Esophagus squamous epithelium (tissue), 5 donors: ENCODE results near the gene MIA. TPM values are rescaled to one million over a fixed set of nuclear protein-coding genes. Genes with fewer than 3 reads are reported as not detected.
"Not testable (repeated sequence)": the region's sequence is repeated elsewhere in the genome, so short reads cannot be mapped to it uniquely, and the experiment has no call there.

ENCODE experiments used
- DNase-seq: peaks from one replicate; lab custom pipeline; 2025; lab: John Stamatoyannopoulos, UW
- H3K27ac ChIP-seq, 4 donors: fragments of 200-600 bp; sonication (generic); one replicate each; pipeline ENCODE4 v1.5.1; 2016 to 2019; ENCODE audit warnings: mild to moderate bottlenecking in 1 of 4
- H3K27me3 ChIP-seq, 4 donors: fragments of 200-600 bp; sonication (generic); 1 replicate in 3 of 4; 2 replicates in 1 of 4; pipeline versions ENCODE4 v1.5.1 to v1.6.0; 2017 to 2021; ENCODE audit warnings: antibody characterized with exemption in 1 of 4
- H3K36me3 ChIP-seq, 3 donors: fragments of 200-600 bp; sonication (generic); one replicate each; pipeline ENCODE4 v1.5.1; 2016 to 2019
- H3K4me1 ChIP-seq, 3 donors: fragments of 200-600 bp; sonication (generic); one replicate each; pipeline ENCODE4 v1.5.1; 2017 to 2019
- H3K4me3 ChIP-seq, 4 donors: fragments of 200-600 bp; sonication (generic); 1 replicate in 3 of 4; 2 replicates in 1 of 4; pipeline ENCODE4 v1.5.1; 2016 to 2019; ENCODE audit warnings: mild to moderate bottlenecking in 2 of 4, moderate library complexity in 1 of 4
- H3K9me3 ChIP-seq, 3 donors: fragments of 200-600 bp; sonication (generic); one replicate each; pipeline ENCODE4 v1.5.1; 2016 to 2019
- POLR2A ChIP-seq, 4 donors: fragments of 450-650 bp; IDR thresholded peaks; one replicate each; pipeline ENCODE4 v1.6.1; 2017; ENCODE audit warnings: antibody characterized with exemption in 4 of 4, mild to moderate bottlenecking in 4 of 4, moderate library complexity in 3 of 4
- WGBS, 2 donors: methylation state at CpG; one replicate each; pipeline ENCODE4 v1.1.5; 2018; 5-methylcytosine and 5-hydroxymethylcytosine counted together
- intact Hi-C: fragments of 100-400 bp; cut with DNase I; formaldehyde crosslinking; loops from one replicate; pipeline ENCODE4 v1.15.0; 2022
- total RNA-seq, 4 donors: library from RNA; depleted of rRNA; stranded (reverse); fragments of >200 nt; gene quantifications; one replicate each; pipeline ENCODE4 v1.1.0, GENCODE V29; 2016
- TF ChIP-seq, protein P1 (sequence below), 6 experiments: fragments of 450-650 bp in 4 of 6; fragments of 200-600 bp in 2 of 6; sonication (generic) in 2 of 6; IDR thresholded peaks; one replicate each; pipeline ENCODE4 v1.5.1; 2016 to 2019; ENCODE audit warnings: antibody characterized with exemption in 6 of 6, mild to moderate bottlenecking in 4 of 6, moderate library complexity in 4 of 6
- donor health status: DM: yes; HTN: yes; CAD: no.

The MIA gene
- total RNA-seq, 4 donors from 2014 or later: 3.7 TPM; not detected in 3

- DNase-seq: no peak
- Histone ChIP-seq H3K36me3 (peaks cover 0 to 16% (median 6%) of the 10 kb centered on the region in 3 donors), H3K27ac (no peak overlapping the region), H3K4me1 (peaks cover 19 to 54% (median 31%) of the 10 kb centered on the region in 3 donors), H3K9me3 (no peaks in the 10 kb centered on the region), H3K4me3 (no peak overlapping the region), H3K27me3 (no peaks in the 10 kb centered on the region)
- intact Hi-C loops: loop anchor here (5.0 kb wide), 1 partner anchor 151 kb away; no protein-coding TSS in a partner anchor
- 29 to 39% methylated on average over 3 of the region's 4 CpGs for WGBS, 2 donors
- TF ChIP-seq, protein P1, sequence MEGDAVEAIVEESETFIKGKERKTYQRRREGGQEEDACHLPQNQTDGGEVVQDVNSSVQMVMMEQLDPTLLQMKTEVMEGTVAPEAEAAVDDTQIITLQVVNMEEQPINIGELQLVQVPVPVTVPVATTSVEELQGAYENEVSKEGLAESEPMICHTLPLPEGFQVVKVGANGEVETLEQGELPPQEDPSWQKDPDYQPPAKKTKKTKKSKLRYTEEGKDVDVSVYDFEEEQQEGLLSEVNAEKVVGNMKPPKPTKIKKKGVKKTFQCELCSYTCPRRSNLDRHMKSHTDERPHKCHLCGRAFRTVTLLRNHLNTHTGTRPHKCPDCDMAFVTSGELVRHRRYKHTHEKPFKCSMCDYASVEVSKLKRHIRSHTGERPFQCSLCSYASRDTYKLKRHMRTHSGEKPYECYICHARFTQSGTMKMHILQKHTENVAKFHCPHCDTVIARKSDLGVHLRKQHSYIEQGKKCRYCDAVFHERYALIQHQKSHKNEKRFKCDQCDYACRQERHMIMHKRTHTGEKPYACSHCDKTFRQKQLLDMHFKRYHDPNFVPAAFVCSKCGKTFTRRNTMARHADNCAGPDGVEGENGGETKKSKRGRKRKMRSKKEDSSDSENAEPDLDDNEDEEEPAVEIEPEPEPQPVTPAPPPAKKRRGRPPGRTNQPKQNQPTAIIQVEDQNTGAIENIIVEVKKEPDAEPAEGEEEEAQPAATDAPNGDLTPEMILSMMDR (IDR thresholded peaks at IDR 0.05): no peak
- no peak for TF ChIP-seq POLR2A (IDR thresholded peaks at IDR 0.05)
These were observed 37.9 kb downstream of the MIA start for GRCh38 chr19:40813182-40813581.

DNA sequence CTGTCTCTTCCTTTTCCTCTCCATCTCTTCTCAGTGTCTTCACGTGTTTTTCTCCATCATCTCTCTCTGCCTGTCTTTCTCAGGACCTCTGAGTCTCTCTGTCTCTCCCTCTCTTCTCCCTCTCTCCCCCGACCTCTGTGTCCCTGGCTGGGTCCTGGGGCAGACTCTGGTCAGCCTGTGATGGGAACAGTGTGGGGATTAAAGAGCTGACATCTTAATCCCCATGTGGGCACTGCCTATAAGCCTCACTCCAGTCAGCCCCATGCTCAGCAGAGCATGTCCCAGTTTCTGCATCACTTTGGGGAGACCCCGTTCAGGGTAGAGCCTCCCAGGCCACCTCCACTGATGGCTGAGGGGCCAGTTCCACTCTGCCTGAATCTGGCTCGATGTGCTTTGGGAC is 39.9 kb downstream of the MIA start:
- TF ChIP-seq POLR2A (IDR thresholded peaks at IDR 0.05): no peak
- TF ChIP-seq, protein P1 (IDR thresholded peaks at IDR 0.05): no peak
- H3K4me3 ChIP-seq: no peak overlapping the region
- DNase-seq: no peak
- no peak overlapping the region for H3K27ac ChIP-seq
- no peaks in the 10 kb centered on the region for H3K36me3 ChIP-seq
- peaks cover 14 to 53% (median 32%) of the 10 kb centered on the region in 3 donors for H3K4me1 ChIP-seq
- no peaks in the 10 kb centered on the region for H3K9me3 ChIP-seq
- intact Hi-C loops: no loop called here
- 56 to 68% methylated on average over 2 to 3 of the region's 4 CpGs for WGBS, 2 donors
- H3K27me3 ChIP-seq: no peaks in the 10 kb centered on the region

DNA sequence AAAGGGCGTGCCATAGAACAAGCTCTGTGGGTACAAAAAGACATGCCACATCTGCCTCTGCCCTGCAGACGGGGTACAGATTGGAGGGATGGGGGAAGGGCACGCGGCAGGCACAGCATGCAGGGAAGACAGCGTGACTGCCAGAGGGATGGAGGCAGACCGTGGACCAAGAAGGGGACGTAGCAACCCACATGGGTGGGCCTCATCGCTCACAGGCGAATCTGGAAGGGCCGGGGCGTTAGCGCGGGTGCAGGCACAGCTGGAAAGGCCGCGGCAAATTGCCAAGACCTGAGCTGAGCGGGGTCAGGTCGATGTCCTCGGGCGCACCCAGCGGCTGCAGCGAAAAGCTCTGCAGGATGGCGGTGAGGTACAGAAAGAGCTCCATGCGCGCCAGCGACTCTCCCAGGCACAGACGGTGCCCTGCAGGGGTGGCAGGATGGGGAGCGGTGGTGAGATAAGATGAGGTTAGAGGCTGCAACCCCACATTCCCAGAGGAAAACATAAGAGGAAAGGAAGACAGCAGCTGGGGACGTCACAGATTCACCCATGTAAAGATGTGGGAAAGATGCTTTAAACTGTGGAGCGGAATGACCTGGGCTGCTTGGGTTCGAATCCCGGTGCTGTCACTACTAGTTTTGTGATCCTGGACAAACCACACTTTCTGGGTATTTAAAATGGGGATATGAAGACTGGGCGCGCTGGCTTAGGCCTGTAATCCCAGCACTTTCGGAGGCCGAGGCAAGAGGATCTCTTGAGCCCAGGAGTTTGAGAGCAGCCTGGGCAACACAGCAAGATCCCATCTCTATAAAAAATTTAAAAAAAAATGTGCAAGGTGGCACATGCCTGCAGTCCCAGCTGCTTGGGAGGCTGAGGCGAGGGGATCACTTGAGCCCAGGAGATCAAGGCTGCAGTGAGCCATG is 43.4 kb downstream of the MIA start:
- intact Hi-C loops, H3K27me3 ChIP-seq, H3K36me3 ChIP-seq, H3K9me3 ChIP-seq, DNase-seq: not testable (repeated sequence)
- Histone ChIP-seq H3K4me1 (peaks cover 5 to 29% (median 15%) of the 10 kb centered on the region in 3 donors), H3K4me3 (peak overlapping the region in 2 of 4 donors; percentile 29 to 57), H3K27ac (peak overlapping the region in 3 of 4 donors; percentile 62 to 70 (median 68))
- TF ChIP-seq, protein P1 (IDR thresholded peaks at IDR 0.05): peak in 4 of 6 experiments; percentile 20 to 32 (median 23)
- 79 to 86% methylated on average over 9 of the region's 36 CpGs for WGBS, 2 donors

GRCh38 chr19:40819479-40820234 is 44.3 kb downstream of the MIA start:
- H3K9me3 ChIP-seq, DNase-seq, H3K4me3 ChIP-seq, H3K36me3 ChIP-seq, intact Hi-C loops, H3K27me3 ChIP-seq: not testable (repeated sequence)
- WGBS, 2 donors: 30 to 41% methylated on average over 5 to 6 of the region's 6 CpGs
- Histone ChIP-seq H3K4me1 (peaks cover 5 to 29% (median 15%) of the 10 kb centered on the region in 3 donors), H3K27ac (peak overlapping the region; percentile 40 to 70 (median 65))
- TF ChIP-seq, protein P1 (IDR thresholded peaks at IDR 0.05): peak; percentile 70 to 94 (median 80)
